ENCODE data around the gene GMEB1.

The GMEB1 gene

GRCh38 chr1:28735961-28736449 lies 67.4 kb downstream of the GMEB1 start:
- Histone ChIP-seq H3K36me3 (ENCODE audit: insufficient read depth) (peaks cover 20% of the 10 kb centered on the region; the same call in 1 of the 2 replicates), H3K4me2 (peak overlapping the region; percentile 86), H3K27ac (peak overlapping the region; percentile 96), H3K9ac (peak overlapping the region; percentile 94), H3K4me3 (IDR thresholded peaks at IDR 0.05; ENCODE audit: insufficient read depth, low read depth, low read length) (no peak overlapping the region), H3K4me1 (ENCODE audit: low read depth, poor library complexity, severe bottlenecking) (peaks cover 37% of the 10 kb centered on the region), H3K27me3 (ENCODE audit: insufficient read depth, low read depth) (no peaks in the 10 kb centered on the region), H3K79me2 (ENCODE audit: insufficient read depth, low read depth) (peaks cover 41% of the 10 kb centered on the region), H2AFZ (ENCODE audit: low read depth) (peak overlapping the region; percentile 98), H4K20me1 (ENCODE audit: insufficient read depth) (peaks cover 18% of the 10 kb centered on the region; the same call in 1 of the 2 replicates)
- no peak for TF ChIP-seq CTCF (conservative IDR thresholded peaks at IDR 0.05; ENCODE audit: low read depth, low read length)

GRCh38 chr1:28736450-28737306 lies 68.1 kb downstream of the GMEB1 start, which contains the start of gene YTHDF2:
TSS of gene YTHDF2 (plus strand) at chr1:28736940. CDS start at chr1:28737121, 181 bp downstream.
- H3K4me3 ChIP-seq (IDR thresholded peaks at IDR 0.05; ENCODE audit: insufficient read depth, low read depth, low read length) = no peak within 1 kb of the TSS
- peaks cover 48% of the 10 kb centered on the region for H3K79me2 ChIP-seq (ENCODE audit: insufficient read depth, low read depth)
- peak within 1 kb of the TSS; percentile 98 for H2AFZ ChIP-seq (ENCODE audit: low read depth)

GRCh38 chr1:28737307-28738132 lies 68.9 kb downstream of the GMEB1 start:
- Histone ChIP-seq H3K79me2 (ENCODE audit: insufficient read depth, low read depth) (peaks cover 56% of the 10 kb centered on the region), H4K20me1 (ENCODE audit: insufficient read depth) (peaks cover 18% of the 10 kb centered on the region; the same call in 1 of the 2 replicates), H3K4me3 (IDR thresholded peaks at IDR 0.05; ENCODE audit: insufficient read depth, low read depth, low read length) (peak overlapping the region; percentile 86), H3K9ac (peak overlapping the region; percentile 94), H3K4me2 (peak overlapping the region; percentile 95), H3K4me1 (ENCODE audit: low read depth, poor library complexity, severe bottlenecking) (peaks cover 47% of the 10 kb centered on the region), H3K36me3 (ENCODE audit: insufficient read depth) (peaks cover 20% of the 10 kb centered on the region; the same call in 1 of the 2 replicates), H3K27ac (peak overlapping the region; percentile 96), H2AFZ (ENCODE audit: low read depth) (peak overlapping the region; percentile 98; the same call in 1 of the 2 replicates), H3K27me3 (ENCODE audit: insufficient read depth, low read depth) (no peaks in the 10 kb centered on the region)
- no peak for TF ChIP-seq CTCF (conservative IDR thresholded peaks at IDR 0.05; ENCODE audit: low read depth, low read length)

More at GRCh38 chr1:28736450-28737306, 68.1 kb downstream of the GMEB1 start, which contains the start of gene YTHDF2:
- H3K36me3 ChIP-seq (ENCODE audit: insufficient read depth) = peaks cover 20% of the 10 kb centered on the region; the same call in 1 of the 2 replicates
- peaks cover 44% of the 10 kb centered on the region for H3K4me1 ChIP-seq (ENCODE audit: low read depth, poor library complexity, severe bottlenecking)
- H3K27ac ChIP-seq = peak within 1 kb of the TSS; percentile 96
- peaks cover 18% of the 10 kb centered on the region; the same call in 1 of the 2 replicates for H4K20me1 ChIP-seq (ENCODE audit: insufficient read depth)
- peak within 1 kb of the TSS; percentile 95 for H3K4me2 ChIP-seq
- peak; percentile 85 for TF ChIP-seq CTCF (conservative IDR thresholded peaks at IDR 0.05; ENCODE audit: low read depth, low read length)
- peak within 1 kb of the TSS; percentile 94 for H3K9ac ChIP-seq
- no peaks in the 10 kb centered on the region for H3K27me3 ChIP-seq (ENCODE audit: insufficient read depth, low read depth)

- peaks cover 32% of the 10 kb centered on the region for H4K20me1 ChIP-seq (ENCODE audit: insufficient read depth)
- H3K27ac ChIP-seq = no peak overlapping the region
- peaks cover 31% of the 10 kb centered on the region; the same call in 1 of the 2 replicates for H3K36me3 ChIP-seq (ENCODE audit: insufficient read depth)
- H3K79me2 ChIP-seq (ENCODE audit: insufficient read depth, low read depth) = peaks cover 82% of the 10 kb centered on the region
- H3K4me3 ChIP-seq (IDR thresholded peaks at IDR 0.05; ENCODE audit: insufficient read depth, low read depth, low read length) = no peak overlapping the region
- no peaks in the 10 kb centered on the region for H3K27me3 ChIP-seq (ENCODE audit: insufficient read depth, low read depth)
- no peak overlapping the region for H2AFZ ChIP-seq (ENCODE audit: low read depth)
- H3K4me2 ChIP-seq = peak overlapping the region; percentile 95; the same call in 1 of the 2 replicates
- H3K4me1 ChIP-seq (ENCODE audit: low read depth, poor library complexity, severe bottlenecking) = peaks cover 70% of the 10 kb centered on the region
- no peak for TF ChIP-seq CTCF (conservative IDR thresholded peaks at IDR 0.05; ENCODE audit: low read depth, low read length)
- no peak overlapping the region for H3K9ac ChIP-seq
Observed at GRCh38 chr1:28740118-28740517, 71.5 kb downstream of the GMEB1 start.
